Lung microvascular endothelial cell (primary cell): ENCODE results near the gene ALOX12B. TPM values are rescaled to one million over a fixed set of nuclear protein-coding genes. Genes with fewer than 3 reads are reported as not detected.
"Not testable (repeated sequence)": the region's sequence is repeated elsewhere in the genome, so short reads cannot be mapped to it uniquely, and the experiment has no call there.

Source experiments
- DNase-seq, 2 donors: peaks; one replicate each; pipeline versions ENCODE4 v3.0.0 to v3.0.0-alpha.2; 2010; ENCODE audit warnings: low read depth in 2 of 2
- total RNA-seq: library from RNA; depleted of rRNA; stranded (reverse); fragments of >200 nt; gene quantifications from 2 replicates; pipeline ENCODE4 v1.2.1, GENCODE V29; 2014

ALOX12B gene
- total RNA-seq, 1 donor from 2014 or later = not detected

DNA sequence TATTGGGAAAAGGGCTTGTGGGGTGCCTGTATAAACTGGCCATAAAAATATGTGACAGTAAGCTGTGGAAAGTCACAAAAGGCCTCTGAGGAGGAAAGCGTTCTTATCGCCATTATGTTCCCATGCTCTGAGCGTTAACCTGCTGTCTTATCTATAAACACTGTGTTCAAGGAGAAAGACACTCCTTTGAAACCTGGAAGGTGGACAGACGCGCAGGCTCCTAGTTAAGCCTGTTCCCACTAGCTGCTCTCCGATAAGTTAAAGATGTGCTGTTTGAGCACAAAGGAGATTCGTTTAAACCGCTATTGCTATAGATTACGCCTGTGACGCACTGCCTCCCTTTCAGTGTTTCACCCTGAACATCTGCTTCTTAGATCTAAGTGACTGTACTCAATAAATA lies 5.2 kb downstream of the ALOX12B start:
- DNase-seq = no peak

DNA sequence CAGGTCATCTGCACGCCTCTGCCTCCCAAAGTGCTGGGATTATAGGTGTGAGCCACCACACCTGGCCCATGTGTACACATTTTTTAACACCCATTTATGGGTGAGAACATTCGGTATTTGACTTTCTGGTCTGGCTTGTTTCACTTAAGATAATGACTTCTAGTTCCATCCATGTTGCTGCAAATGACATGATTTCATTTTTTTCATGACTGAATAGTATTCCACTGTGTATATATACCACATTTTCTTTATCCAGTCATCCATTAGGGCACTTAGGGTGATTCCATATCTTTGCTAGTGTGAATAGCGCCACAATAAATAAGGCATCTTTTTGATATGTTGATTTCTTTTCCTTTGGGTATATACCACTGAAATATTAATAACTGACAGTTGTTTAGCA lies 5.6 kb downstream of the ALOX12B start:
- DNase-seq = no peak

DNA sequence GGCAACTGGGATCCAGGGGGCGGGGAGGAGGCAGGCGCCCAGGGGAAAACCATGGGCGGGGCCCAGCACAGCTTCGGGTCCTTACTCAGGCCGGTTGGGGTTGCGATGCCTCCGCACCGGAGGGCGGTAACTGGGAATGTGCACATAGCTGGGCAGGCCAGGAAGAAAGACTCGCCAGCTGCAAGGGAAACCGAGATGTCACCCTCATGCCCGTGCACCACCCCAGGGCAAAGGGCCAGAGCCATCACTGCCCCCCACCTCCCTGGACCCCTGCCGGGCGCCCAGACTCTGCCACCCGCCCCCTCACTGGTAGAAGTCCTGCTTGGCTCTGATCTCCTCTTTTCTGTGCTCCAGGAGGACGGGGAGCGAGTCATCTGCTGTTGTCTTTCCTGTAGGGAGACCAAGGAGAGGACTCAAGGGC lies 6.7 kb downstream of the ALOX12B start:
- DNase-seq = no peak

DNA sequence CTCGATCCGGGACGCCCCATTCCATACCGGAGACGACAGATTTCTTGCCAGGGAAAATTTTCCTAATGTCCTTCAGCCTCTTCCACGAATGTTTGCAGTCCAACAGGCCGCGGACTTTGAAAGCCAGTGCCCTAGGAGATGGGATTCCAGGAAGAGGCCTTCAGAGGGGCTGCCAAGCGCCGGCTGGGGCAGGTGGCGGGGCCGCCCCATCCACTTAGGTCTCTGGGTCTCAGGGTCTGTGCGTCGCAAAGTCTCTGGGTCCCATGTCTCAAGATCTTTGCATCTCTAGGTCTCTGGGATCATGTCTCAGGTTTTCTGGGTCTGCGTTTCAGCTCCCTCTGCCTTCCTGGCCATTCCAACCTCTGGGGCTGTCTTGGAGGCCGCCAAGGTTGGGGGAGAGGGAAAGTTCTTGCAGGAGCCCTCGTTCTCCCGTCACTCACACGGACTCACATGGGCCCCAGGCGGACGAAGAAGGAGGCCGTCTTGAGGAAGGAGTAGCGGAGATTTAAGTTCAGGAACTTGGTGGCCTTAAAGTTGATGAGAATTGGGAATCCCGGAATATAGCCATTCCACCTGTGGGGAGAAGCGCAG lies 7.2 kb downstream of the ALOX12B start:
- DNase-seq = no peak

- DNase-seq = peak; percentile 54 to 65
These were observed 8.0 kb downstream of the ALOX12B start for GRCh38 chr17:8079291-8080207.

DNA sequence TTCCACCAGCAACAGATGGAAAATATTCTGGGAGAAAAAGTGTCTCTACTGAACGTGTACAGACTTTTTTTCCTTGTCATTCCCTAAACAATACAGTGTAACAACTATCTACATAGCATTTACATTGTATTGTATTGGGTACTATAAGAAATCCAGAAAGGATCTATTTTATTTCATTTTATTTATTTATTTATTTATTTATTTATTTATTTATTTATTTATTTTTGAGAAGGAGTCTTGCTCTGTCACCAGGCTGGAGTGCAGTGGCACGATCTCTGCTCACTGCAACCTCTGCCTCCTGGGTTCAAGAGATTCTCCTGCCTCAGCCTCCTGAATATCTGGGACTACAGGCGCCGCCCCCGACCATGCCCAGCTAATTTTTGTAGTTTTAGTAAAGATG lies 9.6 kb downstream of the ALOX12B start:
- DNase-seq = not testable (repeated sequence)

GRCh38 chr17:8076502-8077266 lies 10.8 kb downstream of the ALOX12B start:
- DNase-seq = no peak

DNA sequence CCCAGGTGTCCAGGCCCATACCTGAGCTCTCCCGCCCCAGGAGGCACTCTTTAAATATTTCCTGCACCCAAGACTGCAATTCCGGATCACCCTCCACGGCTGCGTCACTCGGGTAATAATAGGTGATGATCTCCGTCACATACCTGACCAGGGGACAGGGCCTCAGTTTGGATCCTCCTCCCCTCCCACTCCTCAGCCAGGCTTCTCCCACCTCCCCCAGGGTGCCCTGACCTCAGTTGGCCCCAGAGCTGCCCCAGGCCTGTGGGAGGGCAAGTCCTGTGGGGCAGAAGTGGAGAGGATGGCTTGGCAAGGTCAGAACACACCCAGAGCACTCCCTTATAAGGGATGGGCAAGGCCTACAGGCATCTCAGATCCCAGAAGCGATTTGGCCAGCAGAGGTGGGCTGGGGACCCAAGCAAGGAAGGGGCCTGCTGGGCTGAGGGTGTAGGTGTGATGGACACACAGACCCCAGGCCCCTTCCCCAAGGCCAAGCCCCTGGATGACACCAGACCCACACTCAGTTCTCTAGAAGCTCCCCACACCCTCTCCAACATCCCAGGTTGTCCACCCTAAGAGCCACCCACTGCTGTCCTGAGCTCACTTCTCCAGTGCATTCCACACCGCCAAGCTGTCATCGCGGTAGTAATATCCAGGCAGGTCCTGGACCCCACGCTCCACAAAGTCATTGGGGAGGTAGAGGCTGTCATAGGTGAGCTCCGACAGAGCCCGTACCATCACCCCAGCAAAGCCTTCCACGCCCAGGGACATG lies 11.8 kb downstream of the ALOX12B start:
- no peak for DNase-seq

- no peak for DNase-seq
These were observed 12.4 kb downstream of the ALOX12B start for GRCh38 chr17:8075081-8075480.

DNA sequence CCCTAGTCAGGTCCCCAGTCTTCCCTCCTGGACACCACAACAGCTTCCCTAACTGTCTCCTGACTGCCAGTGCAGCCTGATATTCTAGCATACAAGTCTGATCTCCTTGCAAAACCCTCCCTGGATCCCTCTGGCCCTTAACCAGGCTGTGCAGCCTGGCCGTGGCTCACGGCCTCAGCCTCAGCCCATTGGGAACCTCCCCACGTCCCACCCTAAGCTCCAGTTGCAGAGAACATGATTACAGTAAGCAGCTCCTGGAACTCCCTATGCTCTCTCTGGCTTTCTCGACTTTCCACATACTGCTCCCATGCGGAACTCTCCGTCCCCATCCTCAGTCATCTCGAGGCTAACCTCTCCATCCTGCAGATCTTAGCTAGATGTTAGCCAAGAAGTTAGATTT lies 13.0 kb downstream of the ALOX12B start:
- DNase-seq = no peak

DNA sequence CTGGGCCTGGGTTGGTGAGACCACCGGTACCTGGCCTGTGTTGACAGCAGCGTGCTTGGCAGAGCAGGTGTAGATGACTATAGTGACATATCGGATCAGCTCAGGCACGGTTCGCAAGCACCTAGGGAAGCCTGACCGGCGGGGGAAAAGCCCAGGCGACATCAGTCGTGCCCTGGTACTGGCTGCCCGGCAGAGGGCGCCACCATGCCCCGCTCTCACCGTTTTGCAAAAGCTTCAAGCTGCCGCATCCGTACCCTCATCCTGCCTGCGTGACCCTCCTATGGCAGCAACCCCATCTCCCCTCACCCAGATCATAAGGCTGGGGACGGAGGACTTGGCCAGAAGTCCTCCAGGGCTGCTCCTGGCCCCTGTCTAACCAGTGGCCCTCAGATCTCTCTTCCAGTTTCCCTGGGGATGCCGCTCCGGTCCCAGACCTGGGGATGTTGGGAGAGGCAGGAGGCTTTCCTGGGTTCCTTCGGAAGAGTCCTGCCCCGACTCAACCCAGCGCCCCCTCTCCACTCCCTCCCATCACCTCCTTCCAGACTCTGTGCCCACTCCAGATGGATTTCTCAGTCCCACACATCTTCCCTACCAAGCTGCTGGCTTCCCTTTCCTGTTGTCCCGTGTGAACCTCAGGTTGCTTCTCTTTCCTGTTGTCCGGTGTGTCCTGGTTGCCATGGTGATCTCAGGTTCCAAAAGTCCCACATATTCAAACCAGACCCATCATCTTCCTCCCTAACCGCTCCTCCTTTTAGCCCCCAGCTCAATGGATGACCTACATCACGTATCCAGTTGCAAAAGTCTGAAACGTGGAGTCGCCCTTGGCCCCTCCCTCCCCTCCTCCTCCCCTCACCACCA lies 13.7 kb downstream of the ALOX12B start:
- DNase-seq = peak; percentile 71 to 80

GRCh38 chr17:8072729-8073461 lies 14.6 kb downstream of the ALOX12B start:
- DNase-seq = no peak

GRCh38 chr17:8072341-8072728 lies 15.2 kb downstream of the ALOX12B start:
- DNase-seq = no peak

- DNase-seq = no peak
These were observed 16.0 kb downstream of the ALOX12B start for GRCh38 chr17:8071496-8071895.

- DNase-seq = no peak
These were observed 18.0 kb downstream of the ALOX12B start for GRCh38 chr17:8069587-8069860.

DNA sequence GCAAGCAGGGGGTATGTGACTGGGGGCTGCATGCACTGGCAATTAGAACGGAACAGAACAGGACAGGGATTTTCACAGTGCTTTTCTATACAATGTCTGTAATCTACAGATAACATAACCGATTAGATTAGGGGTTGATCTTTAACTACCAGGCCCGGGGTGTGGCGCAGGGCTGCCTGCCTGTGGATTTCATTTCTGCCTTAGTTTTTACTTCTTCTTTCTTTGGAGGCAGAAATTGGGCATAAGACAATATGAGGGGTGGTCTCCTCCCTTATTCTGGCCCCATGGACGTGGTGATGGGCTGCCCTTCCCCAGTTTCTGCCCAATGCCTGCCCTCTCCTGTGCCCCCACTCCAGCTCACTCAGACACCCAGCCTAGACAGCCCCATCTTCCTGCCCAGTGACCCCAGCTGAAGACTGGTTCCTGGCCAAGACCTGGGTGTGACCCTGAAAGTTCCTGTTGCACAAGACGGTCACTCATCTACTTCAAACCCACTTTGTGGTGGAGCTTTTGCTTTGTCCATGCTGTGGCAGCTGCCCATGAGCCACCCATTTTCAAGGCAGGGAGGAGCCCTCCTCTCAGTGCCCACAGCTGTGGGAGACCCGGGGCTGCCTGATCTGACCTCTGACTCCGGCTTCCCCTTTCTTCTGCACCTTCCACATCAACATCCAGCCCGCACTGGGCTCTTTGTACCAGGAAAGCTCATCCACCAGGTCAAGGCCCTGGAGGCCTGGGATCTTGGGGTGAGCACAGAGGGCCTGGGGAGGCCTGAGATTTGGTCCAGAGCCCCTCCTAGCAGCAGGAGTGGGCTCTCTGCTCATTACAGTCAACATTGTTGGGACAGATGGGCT lies 18.6 kb downstream of the ALOX12B start:
- no peak for DNase-seq

DNA sequence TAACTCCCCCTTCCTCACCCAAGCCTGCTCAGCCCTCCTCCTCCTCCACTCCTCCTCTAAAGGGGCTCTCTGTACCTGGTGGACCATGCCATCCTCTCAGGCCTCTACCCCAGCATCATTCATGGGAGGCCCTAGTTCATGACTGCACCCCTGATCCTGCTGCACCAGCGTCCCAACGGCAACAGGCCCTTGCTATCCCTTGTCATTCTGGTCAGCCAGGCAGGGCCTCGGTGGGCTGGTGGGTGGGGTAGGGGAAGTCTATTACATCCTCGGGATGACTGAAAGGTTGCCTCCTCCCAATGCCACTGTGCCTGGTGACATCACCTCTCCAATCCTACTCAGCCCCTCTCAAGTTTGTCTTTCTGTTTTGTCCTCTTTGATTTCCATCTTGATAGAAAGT lies 19.7 kb downstream of the ALOX12B start:
- no peak for DNase-seq

GRCh38 chr17:8066841-8067775 lies 20.4 kb downstream of the ALOX12B start:
- peak; percentile 13 to 17 for DNase-seq
